Spleen (tissue), 11 donors: ENCODE results near the gene TRIM72. TPM values are rescaled to one million over a fixed set of nuclear protein-coding genes. Genes with fewer than 3 reads are reported as not detected.

ENCODE experiments used
- DNase-seq: peaks from one replicate; pipeline ENCODE4 v3.0.0-alpha.2; 2020
- H3K27ac ChIP-seq, 8 donors: fragments of 200-600 bp; sonication (generic) in 7 of 8; 1 replicate in 4 of 8; 2 replicates in 4 of 8; pipeline versions ENCODE4 v1.5.0 to v1.8.0; 2016 to 2021; ENCODE audit warnings: inconsistent platforms in 4 of 8, mild to moderate bottlenecking in 4 of 8, moderate library complexity in 1 of 8
- H3K27me3 ChIP-seq, 7 donors: fragments of 200-600 bp; sonication (generic) in 6 of 7; replicated peaks in 1 of 7; 1 replicate in 4 of 7; 2 replicates in 3 of 7; pipeline versions ENCODE4 v1.5.0 to v1.8.0; 2016 to 2021; ENCODE audit warnings: inconsistent platforms in 3 of 7, mild to moderate bottlenecking in 1 of 7
- H3K36me3 ChIP-seq, 6 donors: fragments of 200-600 bp; sonication (generic) in 5 of 6; 1 replicate in 4 of 6; 2 replicates in 2 of 6; pipeline versions ENCODE4 v1.5.0 to v1.8.0; 2016 to 2021; ENCODE audit warnings: inconsistent platforms in 2 of 6
- H3K4me1 ChIP-seq, 6 donors: fragments of 200-600 bp; sonication (generic) in 5 of 6; 1 replicate in 3 of 6; 2 replicates in 3 of 6; pipeline versions ENCODE4 v1.5.0 to v1.8.0; 2016 to 2021; ENCODE audit warnings: inconsistent platforms in 3 of 6
- H3K4me3 ChIP-seq, 8 donors: fragments of 200-600 bp; sonication (generic) in 7 of 8; 1 replicate in 4 of 8; 2 replicates in 4 of 8; pipeline versions ENCODE4 v1.5.0 to v1.8.0; 2016 to 2021; ENCODE audit warnings: inconsistent platforms in 4 of 8, mild to moderate bottlenecking in 4 of 8, moderate library complexity in 2 of 8
- H3K9me3 ChIP-seq, 8 donors: fragments of 200-600 bp; sonication (generic) in 7 of 8; 1 replicate in 4 of 8; 2 replicates in 4 of 8; pipeline versions ENCODE4 v1.5.0 to v1.8.0; 2016 to 2021; ENCODE audit warnings: inconsistent platforms in 4 of 8
- CTCF ChIP-seq, 11 experiments: fragments of 200-600 bp in 7 of 11; fragments of 450-650 bp in 4 of 11; sonication (generic) in 4 of 11; IDR thresholded peaks in 8 of 11; conservative IDR thresholded peaks in 3 of 11; 1 replicate in 7 of 11; 2 replicates in 4 of 11; pipeline versions ENCODE4 v1.4.0 to v1.8.0; 2016 to 2021; ENCODE audit warnings: antibody characterized with exemption in 11 of 11, inconsistent platforms in 4 of 11, mild to moderate bottlenecking in 1 of 11
- POLR2A ChIP-seq, 3 donors: fragments of 450-650 bp; IDR thresholded peaks; one replicate each; pipeline ENCODE4 v1.5.1; 2017; ENCODE audit warnings: antibody characterized with exemption in 3 of 3, mild to moderate bottlenecking in 1 of 3
- POLR2AphosphoS5 ChIP-seq, 3 donors: sonication (generic); formaldehyde crosslinking; IDR thresholded peaks; one replicate each; pipeline ENCODE4 v1.5.1; 2017; ENCODE audit warnings: antibody characterized with exemption in 3 of 3
- WGBS, 5 donors: extraction: QIAGEN DNeasy Blood & Tissue Kit in 3 of 5; methylation state at CpG; one replicate each; pipeline versions ENCODE4 v1.1.5 to v1.1.7; 2013 to 2018; 5-methylcytosine and 5-hydroxymethylcytosine counted together
- intact Hi-C: fragments of 100-400 bp; cut with DNase I; formaldehyde crosslinking; loops from one replicate; pipeline ENCODE4 v1.15.0; 2023; ENCODE audit warnings: low total_unique reads
- polyA plus RNA-seq, 3 donors: library from polyadenylated mRNA; stranded (reverse); fragments of 200-250 nt; gene quantifications; one replicate each; pipeline ENCODE4 v1.2.1, GENCODE V29; 2013
- total RNA-seq, 7 donors: library from RNA; depleted of rRNA in 3 of 7; stranded (reverse); fragments of >200 nt in 3 of 7; fragmentation: NEBNext Ultra II Directional in 4 of 7; extraction: Animal tissue kit (Norgen Biotek cat#: 25700) in 4 of 7; gene quantifications; one replicate each; pipeline versions ENCODE4 v1.1.0 to v1.2.1, GENCODE V29; 2016 to 2021
- donor health status: healthy with polysubstance abuse.
- donor health status: DM: no; HTN: no; CAD: no; lungs with moderate emphysema.
- donor health status: DM: no; HTN: no; CAD: no.
- donor health status: Bipolar disorder and iron deficiency.
- donor health status: healthy.
- donor health status: DM: no; HTN: no; CAD: no.
- donor health status: DM: yes; HTN: yes; CAD: no.

The TRIM72 gene
- total and polyA plus RNA-seq, 10 donors, result 0.05 to 0.26 (median 0.13) TPM; not detected in 3

GRCh38 chr16:31217136-31217530, 3.2 kb downstream of the TRIM72 start:
- no peak overlapping the region for H3K27ac ChIP-seq
- H3K27me3 ChIP-seq, result peaks cover 3 to 82% (median 34%) of the 10 kb centered on the region in 7 donors
- peaks cover 25 to 45% (median 37%) of the 10 kb centered on the region in 6 donors for H3K4me1 ChIP-seq
- peak overlapping the region in 5 of 8 donors; percentile 44 to 73 (median 49) for H3K4me3 ChIP-seq
- no peaks in the 10 kb centered on the region for H3K36me3 ChIP-seq
- no peak for DNase-seq
- TF ChIP-seq CTCF (IDR thresholded peaks at IDR 0.05 in 8 of 11, conservative IDR thresholded peaks at IDR 0.05 in 3 of 11) (no peak), POLR2A (IDR thresholded peaks at IDR 0.05) (no peak), POLR2AphosphoS5 (IDR thresholded peaks at IDR 0.05) (no peak)
- intact Hi-C loops, result no loop called here
- H3K9me3 ChIP-seq, result no peaks in the 10 kb centered on the region
- WGBS, 5 donors, result 26 to 43% (median 31%) methylated on average over 2 to 4 of the region's 4 CpGs

GRCh38 chr16:31219154-31219741, 5.3 kb downstream of the TRIM72 start:
- TF ChIP-seq POLR2AphosphoS5 (IDR thresholded peaks at IDR 0.05) (no peak), CTCF (IDR thresholded peaks at IDR 0.05 in 8 of 11, conservative IDR thresholded peaks at IDR 0.05 in 3 of 11) (no peak), POLR2A (IDR thresholded peaks at IDR 0.05) (no peak)
- H3K36me3 ChIP-seq, result no peaks in the 10 kb centered on the region
- no peak for DNase-seq
- peaks cover 25 to 37% (median 35%) of the 10 kb centered on the region in 6 donors for H3K4me1 ChIP-seq
- no peaks in the 10 kb centered on the region for H3K9me3 ChIP-seq
- H3K4me3 ChIP-seq, result no peak overlapping the region
- H3K27ac ChIP-seq, result no peak overlapping the region
- intact Hi-C loops, result no loop called here
- WGBS, 5 donors, result 85 to 95% (median 94%) methylated on average over 12 to 15 of the region's 15 CpGs
- H3K27me3 ChIP-seq, result peaks cover 3 to 75% (median 34%) of the 10 kb centered on the region in 7 donors

- H3K4me1 ChIP-seq, result peaks cover 6 to 14% (median 12%) of the 10 kb centered on the region in 6 donors
- intact Hi-C loops, result no loop called here
- WGBS, 5 donors, result 61 to 71% (median 67%) methylated on average over 12 of the region's 12 CpGs
- DNase-seq, result no peak
- H3K4me3 ChIP-seq, result no peak overlapping the region
- H3K36me3 ChIP-seq, result no peaks in the 10 kb centered on the region
- H3K27me3 ChIP-seq, result peaks cover 0 to 52% (median 21%) of the 10 kb centered on the region in 7 donors
- H3K27ac ChIP-seq, result no peak overlapping the region
- H3K9me3 ChIP-seq, result no peaks in the 10 kb centered on the region
- TF ChIP-seq POLR2AphosphoS5 (IDR thresholded peaks at IDR 0.05), result no peak
- no peak for TF ChIP-seq POLR2A (IDR thresholded peaks at IDR 0.05)
- no peak for TF ChIP-seq CTCF (IDR thresholded peaks at IDR 0.05 in 8 of 11, conservative IDR thresholded peaks at IDR 0.05 in 3 of 11)
Observed at GRCh38 chr16:31221357-31222160, 7.6 kb downstream of the TRIM72 start.

- Histone ChIP-seq H3K27ac (no peak overlapping the region), H3K36me3 (no peaks in the 10 kb centered on the region), H3K4me1 (no peaks in the 10 kb centered on the region), H3K27me3 (peaks cover 0 to 37% (median 7%) of the 10 kb centered on the region in 7 donors), H3K4me3 (no peak overlapping the region), H3K9me3 (no peaks in the 10 kb centered on the region)
- DNase-seq, result no peak
- WGBS, 5 donors, result 87 to 97% (median 95%) methylated on average over 3 to 5 of the region's 5 CpGs
- intact Hi-C loops, result no loop called here
- TF ChIP-seq POLR2A (IDR thresholded peaks at IDR 0.05) (no peak), POLR2AphosphoS5 (IDR thresholded peaks at IDR 0.05) (no peak), CTCF (IDR thresholded peaks at IDR 0.05 in 8 of 11, conservative IDR thresholded peaks at IDR 0.05 in 3 of 11) (no peak)
Observed at GRCh38 chr16:31223044-31223443, 9.1 kb downstream of the TRIM72 start.
